Stimulated activated CD4-positive, alpha-beta T cell treated with anti-CD3 and anti-CD28 coated beads, Interleukin-4, amount 100 ng/mL, for 4 hours (primary cell): ENCODE results near the gene PDE6A.

Experiments used
- DNase-seq, 2 experiments: peaks; one replicate each; pipeline ENCODE4 v3.0.0-alpha.2; 2020

PDE6A gene

DNA sequence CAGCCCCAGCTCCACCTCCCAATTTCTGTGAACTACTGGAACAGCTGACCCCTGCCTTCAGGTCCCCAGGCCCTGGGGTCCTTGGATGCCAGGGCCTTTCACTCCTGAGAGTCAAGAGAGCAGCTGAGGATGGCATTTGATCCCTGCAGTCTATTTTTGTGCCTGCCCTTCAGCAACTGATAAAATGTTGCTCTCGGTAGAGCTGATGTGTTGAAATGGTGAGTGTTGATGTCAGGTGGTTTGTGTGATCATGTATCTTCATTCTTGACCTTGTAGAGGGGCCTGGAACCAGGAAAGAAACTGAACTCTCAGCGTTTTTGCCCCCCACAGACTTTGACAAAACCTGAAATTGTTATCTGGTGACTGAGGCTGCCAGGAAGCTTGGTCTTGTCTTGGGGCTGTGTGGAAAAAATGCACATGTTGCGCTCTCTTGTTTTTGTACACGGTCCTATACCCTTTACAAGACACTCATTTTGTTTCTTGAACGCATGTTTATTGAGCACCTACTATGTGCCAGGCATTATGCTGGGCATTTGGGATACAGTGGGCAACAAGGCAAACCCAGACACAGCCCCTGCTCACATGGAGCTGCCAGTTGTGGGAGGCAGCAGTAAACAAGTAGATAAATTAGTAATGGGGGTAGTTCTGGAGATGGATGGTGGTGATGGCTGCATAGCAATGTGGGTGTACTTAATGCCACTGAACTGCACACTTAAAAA, 136.2 kb downstream of the PDE6A start:
- no peak for DNase-seq
